HepG2 (cell line): Measurements from ENCODE around the gene PDE3A. TPM values are rescaled to one million over a fixed set of nuclear protein-coding genes. Genes with fewer than 3 reads are reported as not detected.

Experiments used
- ATAC-seq: fragments of 200-7000 bp; cut with Tn5 transposase; 3 replicates; pipeline ENCODE4 v1.9.1; 2020; ENCODE audit warnings: mild to moderate bottlenecking, moderate library complexity
- BruUV-seq: library from RNA; stranded (reverse); fragments of 400-500 nt; replicated peaks from 2 replicates; lab custom pipeline; 2021; lab: Mats Ljungman, UMichigan
- CTCF ChIA-PET: fragments of 300-600 bp; formaldehyde crosslinking; extraction: SDS; loops from one replicate; lab custom pipeline; 2021; ENCODE audit warnings: low total read pairs, inconsistent platforms, low intra/inter-chr PET ratio; lab: Yijun Ruan, JAX
- POLR2A ChIA-PET: fragments of 350-600 bp; sonication (Branson Sonifier 250); formaldehyde crosslinking; loops from one replicate; lab custom pipeline; 2020; ENCODE audit warnings: antibody characterized with exemption, inconsistent platforms; lab: Yijun Ruan, JAX
- DNase-seq: peaks from one replicate; pipeline ENCODE4 v3.0.0-alpha.2; 2015; ENCODE audit warnings: low spot score
- FAIRE-seq: peaks from 3 replicates; lab custom pipeline; 2011; peaks lifted over from hg19 to GRCh38; lab: Jason Lieb, UNC
- H2AFZ ChIP-seq: one replicate; pipeline ENCODE4 v1.6.1; 2011; ENCODE audit warnings: low read length, inconsistent platforms
- H3K27ac ChIP-seq: fragments of 300-600 bp; 3 replicates; pipeline ENCODE4 v1.8.0; 2011; ENCODE audit warnings: mixed run types, mild to moderate bottlenecking, mixed read lengths, low read length, inconsistent platforms; ENCODE audit not compliant: insufficient read depth; ENCODE audit errors: extremely low read length
- H3K27me3 ChIP-seq, 2 experiments: fragments of 200-600 bp in 1 of 2; 2 replicates in 1 of 2; 3 replicates in 1 of 2; pipeline versions ENCODE4 v1.6.0 to v1.8.0; 2011; ENCODE audit warnings: low read length in 2 of 2, mild to moderate bottlenecking in 2 of 2, moderate library complexity in 2 of 2, inconsistent platforms in 1 of 2; ENCODE audit not compliant: insufficient read depth in 2 of 2, control insufficient read depth in 1 of 2
- H3K36me3 ChIP-seq, 2 experiments: fragments of 200-600 bp in 1 of 2; replicated peaks in 1 of 2; 2 replicates in 1 of 2; 3 replicates in 1 of 2; pipeline versions ENCODE4 v1.5.1 to v1.8.0; 2011; ENCODE audit warnings: low read length in 2 of 2, inconsistent platforms in 1 of 2; ENCODE audit not compliant: insufficient read depth in 2 of 2, control insufficient read depth in 1 of 2
- H3K4me1 ChIP-seq: 2 replicates; pipeline ENCODE4 v1.5.1; 2012; ENCODE audit warnings: low read length, inconsistent platforms; ENCODE audit not compliant: insufficient read depth
- H3K4me2 ChIP-seq: 2 replicates; pipeline ENCODE4 v1.6.0; 2011; ENCODE audit warnings: low read depth, low read length, inconsistent platforms
- H3K4me3 ChIP-seq, 3 experiments: fragments of 200-600 bp in 1 of 3; sonication (generic), shearing (Covaris generic) in 1 of 3; replicated peaks in 1 of 3; 2 replicates each; pipeline ENCODE4 v1.5.1; 2011 to 2016; ENCODE audit warnings: low read length in 3 of 3, inconsistent platforms in 2 of 3, low read depth in 2 of 3, mild to moderate bottlenecking in 2 of 3, control low read depth in 1 of 3, mixed read lengths in 1 of 3; ENCODE audit not compliant: insufficient read depth in 1 of 3
- H3K79me2 ChIP-seq: one replicate; pipeline ENCODE4 v1.6.1; 2011; ENCODE audit warnings: low read length, inconsistent platforms; ENCODE audit not compliant: insufficient read depth
- H3K9ac ChIP-seq: 2 replicates; pipeline ENCODE4 v1.6.0; 2011; ENCODE audit warnings: mild to moderate bottlenecking, low read depth, low read length, inconsistent platforms; ENCODE audit not compliant: insufficient read depth
- H3K9me3 ChIP-seq: 2 replicates; pipeline ENCODE4 v1.5.1; 2012; ENCODE audit warnings: mild to moderate bottlenecking, low read length
- H4K20me1 ChIP-seq: 2 replicates; pipeline ENCODE4 v1.6.0; 2011; ENCODE audit warnings: inconsistent platforms, mild to moderate bottlenecking, low read length, moderate library complexity; ENCODE audit not compliant: insufficient read depth
- ELK4 ChIP-seq: sonication (generic); formaldehyde crosslinking; IDR thresholded peaks from 2 replicates; pipeline ENCODE4 v1.9.0; 2021; ENCODE audit warnings: missing genetic modification reagents, borderline replicate concordance
- MAFK ChIP-seq, 2 experiments: IDR thresholded peaks in 1 of 2; conservative IDR thresholded peaks in 1 of 2; 2 replicates each; pipeline ENCODE4 v1.6.1; 2011; ENCODE audit warnings: improper control_type of control experiment in 2 of 2, low read length in 2 of 2
- RAD51 ChIP-seq: fragments of 450-650 bp; IDR thresholded peaks from 2 replicates; pipeline ENCODE4 v1.6.1; 2016; ENCODE audit warnings: borderline replicate concordance
- ZNF354B ChIP-seq: sonication (generic); formaldehyde crosslinking; IDR thresholded peaks from 2 replicates; pipeline ENCODE4 v1.8.0; 2022; ENCODE audit warnings: mild to moderate bottlenecking, missing genetic modification reagents
- ZNF577 ChIP-seq: sonication (generic); formaldehyde crosslinking; IDR thresholded peaks from 2 replicates; pipeline ENCODE4 v1.4.0; 2020; ENCODE audit warnings: mild to moderate bottlenecking, low read depth, missing genetic modification reagents, borderline replicate concordance
- ZNF746 ChIP-seq: sonication (generic); formaldehyde crosslinking; IDR thresholded peaks from 2 replicates; pipeline ENCODE4 v1.8.0; 2022; ENCODE audit warnings: mild to moderate bottlenecking, missing genetic modification reagents
- WGBS: methylation state at CpG from one replicate; pipeline ENCODE4 v1.1.6; 2017; ENCODE audit warnings: low lambda C conversion rate; 5-methylcytosine and 5-hydroxymethylcytosine counted together
- in situ Hi-C: cut with HindIII; loops from 2 replicates; pipeline ENCODE4 v1.10.0; 2017; ENCODE audit warnings: low pct_unique_long_range_greater_than_20kb; ENCODE audit not compliant: extremely low pct_ligation_motif_present
- intact Hi-C: fragments of 100-400 bp; cut with micrococcal nuclease; formaldehyde crosslinking; loops from one replicate; pipeline ENCODE4 v1.10.0; 2022; ENCODE audit not compliant: unreplicated experiment
- polyA plus RNA-seq, 8 experiments: library from polyadenylated mRNA; depleted of rRNA in 3 of 8; stranded (reverse) in 7 of 8; unstranded in 1 of 8; fragments of >200 nt; fragmentation: Illumina TruSeq in 4 of 8; extraction: Trizol in 4 of 8; gene quantifications; 2 replicates each; pipeline versions ENCODE4 v1.2.1 to v1.2.3, GENCODE V29; 2011 to 2016; ENCODE audit warnings: low read depth in 4 of 8, missing spikeins in 1 of 8, mixed read lengths in 1 of 8; ENCODE audit not compliant: insufficient read depth in 1 of 8
- total RNA-seq, 5 experiments: library from RNA; depleted of rRNA; stranded (reverse); fragments of >200 nt; fragmentation: Illumina TruSeq; extraction: Trizol; gene quantifications; 2 replicates each; pipeline ENCODE4 v1.2.3, GENCODE V29; 2016; ENCODE audit warnings: low read depth in 1 of 5

Gene PDE3A
- total and polyA plus RNA-seq, 2 of the 13 experiments (the other 11 are each of a cell fraction or from before 2014, with no cell fraction given) = 0.77 to 1.5 TPM

GRCh38 chr12:20501958-20502357 is 133.6 kb downstream of the PDE3A start:
- ChIA-PET CTCF (no interaction called here), POLR2A (no interaction called here)
- WGBS = 3% methylated on average over 2 of the region's 2 CpGs
- TF ChIP-seq ZNF746 (CRISPR knock-in tag) (no peak), ZNF577 (CRISPR knock-in tag) (no peak), RAD51 (peak; percentile 56; the same call in 1 of the 2 replicates)
- no peaks in the 10 kb centered on the region for H3K36me3 ChIP-seq
- no peaks in the 10 kb centered on the region for H3K27me3 ChIP-seq
- ATAC-seq (no peak), DNase-seq (no peak), FAIRE-seq (no peak)
- no TSS peak for BruUV-seq
- H2AFZ ChIP-seq = no peak overlapping the region
- H3K4me1 ChIP-seq = no peaks in the 10 kb centered on the region
- H3K9me3 ChIP-seq = peaks cover 3% of the 10 kb centered on the region; the same call in 1 of the 2 replicates
- no peak overlapping the region for H3K4me2 ChIP-seq
- in situ Hi-C loops (no loop called here), intact Hi-C loops (no loop called here)
- H3K27ac ChIP-seq = no peak overlapping the region
- H3K9ac ChIP-seq = no peak overlapping the region
- H3K4me3 ChIP-seq = no peak overlapping the region
- no peaks in the 10 kb centered on the region for H4K20me1 ChIP-seq
- no peaks in the 10 kb centered on the region for H3K79me2 ChIP-seq

DNA sequence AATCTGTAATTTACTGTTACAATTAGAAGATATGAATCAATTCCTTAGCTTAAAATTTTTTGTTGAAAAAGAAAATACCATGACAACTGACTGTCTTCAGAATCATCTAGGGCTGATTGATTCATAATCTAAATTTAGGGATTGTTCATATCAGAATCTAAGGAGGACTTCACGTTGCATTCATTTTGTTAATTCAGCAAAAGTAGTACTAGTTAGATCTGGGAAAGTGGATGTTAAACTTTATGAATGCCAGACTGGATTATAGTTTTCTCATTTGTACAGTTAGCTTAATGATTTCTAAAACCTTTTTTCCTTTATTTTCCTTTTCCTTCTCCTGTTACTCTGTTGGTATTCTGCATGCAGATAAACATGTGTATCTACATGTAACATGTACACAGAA is 135.5 kb downstream of the PDE3A start:
- Histone ChIP-seq H3K27me3 (no peaks in the 10 kb centered on the region), H3K4me2 (no peak overlapping the region), H3K4me3 (no peak overlapping the region), H3K79me2 (no peaks in the 10 kb centered on the region), H3K27ac (no peak overlapping the region), H4K20me1 (no peaks in the 10 kb centered on the region), H2AFZ (no peak overlapping the region), H3K9ac (no peak overlapping the region), H3K4me1 (no peaks in the 10 kb centered on the region), H3K9me3 (no peaks in the 10 kb centered on the region), H3K36me3 (no peaks in the 10 kb centered on the region)
- ATAC-seq (no peak), DNase-seq (no peak), FAIRE-seq (no peak)
- 0% methylated on average over 1 of the region's 1 CpG for WGBS
- TF ChIP-seq ELK4 (CRISPR knock-in tag) = no peak
- no peak for TF ChIP-seq ZNF354B (CRISPR knock-in tag)
- TF ChIP-seq MAFK (conservative IDR thresholded peaks at IDR 0.05 in 1 of 2, IDR thresholded peaks at IDR 0.05 in 1 of 2; ENCODE audit: low read length in 2 of 2) = peak in 1 of 2 experiments; percentile 22; a peak in 1 of 4 replicates
- BruUV-seq = no TSS peak
- ChIA-PET POLR2A (no interaction called here), CTCF (no interaction called here)
- in situ Hi-C loops (no loop called here), intact Hi-C loops (no loop called here)
